ENCODE results near the gene DOP1A.

- TF ChIP-seq CTCF (IDR thresholded peaks at IDR 0.05) (no peak), POLR2A (IDR thresholded peaks at IDR 0.05) (no peak)
Observed at GRCh38 chr6:83117802-83118201, 50.3 kb downstream of the DOP1A start.

Data from testis (tissue), 2 donors.